ENCODE results near the gene GNGT2.

GRCh38 chr17:49254066-49254465 lies 43.7 kb upstream of the GNGT2 start:
- TF ChIP-seq ZNF274 (IDR thresholded peaks at IDR 0.05; ENCODE audit: low read depth, low read length) = no peak
- TF ChIP-seq YY1 (IDR thresholded peaks at IDR 0.05; ENCODE audit: insufficient read depth, insufficient read length) = no peak

Measured in NT2/D1 (cell line).